GM19240 (cell line): Measurements from ENCODE around the gene CPHXL2.

Experiments used
- DNase-seq: peaks from one replicate; pipeline ENCODE4 v3.0.0; 2011; ENCODE audit warnings: low spot score; ENCODE audit not compliant: insufficient read length

CPHXL2 gene

DNA sequence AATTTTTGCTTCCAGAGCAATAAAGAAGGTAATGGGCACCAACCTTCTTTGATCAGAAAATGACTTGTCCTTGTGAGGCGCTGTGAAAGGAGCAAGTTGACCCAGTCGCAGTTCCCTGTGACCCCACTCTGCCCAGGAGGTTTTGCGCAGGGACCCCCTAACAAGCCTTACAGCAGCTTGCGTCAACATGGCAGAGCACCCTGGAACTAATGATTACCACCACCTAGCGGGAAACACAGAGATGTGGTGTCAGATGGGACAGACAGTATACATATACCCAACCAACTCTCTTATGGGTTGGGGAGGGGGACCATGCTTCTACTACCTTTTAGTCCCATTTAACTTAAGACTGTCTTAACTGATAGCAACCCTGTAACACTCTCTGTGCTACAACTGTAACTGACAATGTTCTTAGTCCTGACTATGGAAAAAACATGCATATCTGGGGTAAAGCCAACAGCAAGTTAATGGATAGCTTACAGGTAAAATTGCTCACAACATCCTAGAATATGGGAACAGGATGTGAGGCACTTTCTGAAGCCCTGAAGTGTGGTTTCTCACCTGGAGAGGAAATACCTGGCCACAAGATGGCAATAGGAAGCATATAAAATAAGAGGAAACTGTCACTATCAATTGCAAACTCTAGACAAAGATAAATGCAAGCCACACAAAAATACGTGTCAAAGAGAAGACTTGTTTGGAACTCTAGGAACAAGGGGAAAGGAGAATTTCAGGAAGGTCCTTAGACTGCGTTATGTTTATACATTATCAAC lies 32.4 kb downstream of the CPHXL2 start:
- no peak for DNase-seq

DNA sequence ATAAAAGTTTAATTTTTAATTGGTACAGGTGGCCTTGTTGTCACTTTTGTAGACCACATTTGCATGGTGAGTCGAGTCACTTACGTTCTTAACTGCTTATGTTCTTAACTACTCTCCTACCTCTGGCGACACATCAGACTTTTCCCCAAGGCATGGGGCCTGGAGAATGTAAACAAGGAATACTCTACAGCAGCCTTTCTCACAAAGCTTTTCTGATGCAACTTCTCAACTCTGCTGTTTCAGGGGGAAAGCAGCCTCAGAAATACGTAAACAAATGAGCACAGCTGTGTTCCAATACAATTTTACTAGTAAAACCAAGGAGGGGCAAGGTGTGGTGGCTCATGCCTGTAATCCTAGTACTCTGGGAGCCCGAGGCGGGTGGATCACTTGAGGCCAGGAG lies 36.2 kb downstream of the CPHXL2 start:
- DNase-seq, result no peak

DNA sequence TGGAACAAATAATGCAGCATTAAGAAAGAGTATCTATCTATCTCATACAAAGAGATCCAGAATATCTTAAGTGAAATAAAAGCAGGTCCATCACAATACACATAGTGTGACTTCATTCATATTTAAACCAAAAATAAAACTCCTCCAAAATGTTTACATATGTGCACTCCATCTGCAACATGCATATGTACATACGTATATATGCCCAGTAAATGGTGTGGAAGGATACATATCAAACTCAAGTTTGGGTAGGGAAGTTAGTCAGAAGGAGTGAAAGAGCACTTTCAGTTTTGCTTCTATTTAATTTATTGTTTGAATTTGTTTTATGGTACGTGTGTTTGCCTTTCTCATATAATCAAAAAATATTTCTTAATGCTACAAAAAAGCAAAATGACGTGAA lies 41.8 kb downstream of the CPHXL2 start:
- no peak for DNase-seq

DNA sequence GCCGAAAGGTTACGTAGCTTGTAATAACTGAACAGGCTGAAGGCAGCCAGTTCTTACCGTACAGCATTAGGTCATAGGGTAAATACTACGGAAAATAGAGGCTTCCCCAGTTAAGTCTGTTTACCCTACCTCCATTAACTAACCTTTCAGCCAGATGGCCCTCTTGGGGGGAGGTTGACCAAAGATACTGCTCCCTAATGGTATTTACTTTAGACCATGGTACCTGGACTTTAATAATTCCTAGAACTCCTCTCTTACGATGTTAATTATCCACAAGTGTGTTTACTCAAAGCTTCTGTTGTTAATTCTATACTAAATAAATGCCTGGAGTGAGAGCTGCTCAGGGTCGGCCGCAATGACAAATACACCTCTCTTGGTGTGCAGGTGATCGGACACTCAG lies 44.0 kb downstream of the CPHXL2 start:
- DNase-seq, result no peak

DNA sequence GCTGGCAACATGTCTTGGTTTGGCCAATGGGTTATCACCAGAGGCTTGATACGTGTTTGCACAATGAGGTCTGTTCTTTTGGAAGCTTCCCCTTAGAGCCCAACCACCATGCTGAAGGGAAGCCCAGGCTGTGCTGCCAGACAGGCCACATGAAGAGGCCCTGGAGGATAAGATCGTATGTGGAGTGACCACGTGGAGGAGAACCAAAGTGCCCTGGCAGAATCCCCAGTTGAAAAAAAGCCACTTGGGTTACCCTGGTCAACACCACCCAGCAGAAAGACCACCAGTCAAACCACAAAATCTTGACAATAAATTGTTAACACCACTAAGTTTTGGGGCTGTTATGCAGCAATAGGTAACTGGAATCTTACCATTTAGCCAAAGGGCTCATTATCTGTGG lies 46.8 kb downstream of the CPHXL2 start:
- DNase-seq, result no peak

DNA sequence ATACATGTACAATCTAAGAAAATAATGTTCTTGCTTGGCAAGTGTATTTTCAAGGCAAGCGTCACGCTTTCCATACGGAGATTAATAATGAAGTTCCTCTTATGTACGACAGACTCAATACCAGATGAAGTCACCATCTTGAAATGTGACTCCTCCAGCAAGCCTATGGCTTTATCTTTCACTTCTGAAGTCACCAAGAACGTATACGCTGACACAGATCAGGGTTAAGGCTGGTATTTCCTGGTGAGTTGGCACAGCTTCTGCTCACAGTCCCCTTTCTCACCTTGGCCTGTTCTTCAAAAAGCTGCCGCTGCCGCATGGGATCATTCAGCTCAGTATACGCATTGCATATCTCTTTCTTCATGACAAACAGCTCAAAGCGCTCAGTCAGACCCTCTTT lies 47.7 kb downstream of the CPHXL2 start:
- no peak for DNase-seq

DNA sequence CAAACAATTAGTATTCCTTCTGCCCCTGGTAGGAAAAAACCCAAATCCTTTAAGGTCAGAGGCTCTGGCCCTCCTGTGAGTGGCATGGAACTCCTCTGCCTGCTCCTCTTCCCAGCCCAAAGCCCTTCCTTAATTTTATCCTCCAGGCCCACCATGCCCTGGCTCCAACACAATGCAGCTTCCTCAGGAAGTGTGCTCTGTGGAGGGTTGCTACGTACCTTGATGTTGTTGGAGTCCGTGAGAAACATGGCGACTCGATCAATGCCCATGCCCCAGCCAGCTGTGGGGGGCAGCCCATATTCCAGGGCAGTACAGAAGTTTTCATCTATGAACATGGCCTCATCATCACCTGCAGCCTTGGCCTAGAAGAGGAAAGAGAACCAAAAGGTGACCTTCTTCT lies 48.5 kb downstream of the CPHXL2 start:
- no peak for DNase-seq

DNA sequence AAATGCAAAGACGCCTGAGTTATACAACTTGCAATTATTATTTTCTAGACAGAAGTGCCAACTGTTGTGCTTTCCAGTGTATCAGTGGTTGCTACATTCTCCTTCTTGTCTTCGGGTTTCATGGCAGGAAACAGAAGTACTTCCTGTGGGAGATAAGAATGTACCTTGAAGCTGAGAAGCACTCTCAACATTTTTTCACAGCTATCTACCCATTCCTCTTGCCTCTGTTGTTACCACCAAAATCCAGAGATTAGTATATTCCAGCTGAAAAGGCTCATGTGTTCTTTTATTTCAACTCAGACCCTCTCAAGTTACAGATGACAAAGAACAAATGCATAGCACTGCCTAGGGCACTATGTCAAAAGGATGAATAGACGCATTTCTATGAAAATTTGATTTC lies 49.0 kb downstream of the CPHXL2 start:
- DNase-seq, result no peak

DNA sequence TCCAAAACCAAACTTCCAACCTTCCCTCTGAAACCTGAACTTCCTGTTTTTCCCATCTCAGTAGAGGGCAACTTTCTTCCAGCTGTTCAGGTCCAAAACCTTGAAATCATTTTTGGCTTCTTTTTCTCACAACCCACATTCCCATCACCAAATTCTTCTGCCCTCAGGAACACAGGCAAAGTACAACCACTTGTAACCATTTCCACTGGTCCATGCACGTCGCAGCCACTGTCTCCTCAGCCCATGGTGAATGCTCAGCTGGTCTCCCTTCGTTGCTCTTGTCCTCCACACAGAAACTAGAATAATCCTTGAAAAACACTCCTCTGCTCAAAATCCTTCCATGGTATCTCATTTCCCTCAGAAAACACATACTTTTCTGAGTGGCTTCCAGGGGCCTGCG lies 50.0 kb downstream of the CPHXL2 start:
- DNase-seq, result no peak

DNA sequence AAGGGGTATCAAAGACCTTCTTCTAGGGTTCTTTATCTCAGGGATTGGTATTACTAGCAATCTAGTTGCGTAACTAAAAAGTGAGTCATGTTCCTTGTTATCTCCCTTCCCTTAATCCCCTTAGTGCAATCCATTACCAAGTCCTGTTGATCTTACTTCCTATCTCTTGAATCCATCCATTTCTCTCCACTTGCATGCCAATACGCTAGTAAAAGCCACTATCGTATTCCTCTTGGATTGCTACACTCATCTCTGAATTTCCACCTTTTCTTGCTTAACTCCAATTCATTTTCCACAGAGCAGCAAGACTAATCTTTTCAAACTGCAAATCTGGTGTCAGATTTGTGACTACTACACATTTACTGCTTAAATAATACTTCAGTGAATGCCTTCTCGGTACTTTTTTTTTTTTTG lies 51.9 kb downstream of the CPHXL2 start:
- DNase-seq, result no peak

DNA sequence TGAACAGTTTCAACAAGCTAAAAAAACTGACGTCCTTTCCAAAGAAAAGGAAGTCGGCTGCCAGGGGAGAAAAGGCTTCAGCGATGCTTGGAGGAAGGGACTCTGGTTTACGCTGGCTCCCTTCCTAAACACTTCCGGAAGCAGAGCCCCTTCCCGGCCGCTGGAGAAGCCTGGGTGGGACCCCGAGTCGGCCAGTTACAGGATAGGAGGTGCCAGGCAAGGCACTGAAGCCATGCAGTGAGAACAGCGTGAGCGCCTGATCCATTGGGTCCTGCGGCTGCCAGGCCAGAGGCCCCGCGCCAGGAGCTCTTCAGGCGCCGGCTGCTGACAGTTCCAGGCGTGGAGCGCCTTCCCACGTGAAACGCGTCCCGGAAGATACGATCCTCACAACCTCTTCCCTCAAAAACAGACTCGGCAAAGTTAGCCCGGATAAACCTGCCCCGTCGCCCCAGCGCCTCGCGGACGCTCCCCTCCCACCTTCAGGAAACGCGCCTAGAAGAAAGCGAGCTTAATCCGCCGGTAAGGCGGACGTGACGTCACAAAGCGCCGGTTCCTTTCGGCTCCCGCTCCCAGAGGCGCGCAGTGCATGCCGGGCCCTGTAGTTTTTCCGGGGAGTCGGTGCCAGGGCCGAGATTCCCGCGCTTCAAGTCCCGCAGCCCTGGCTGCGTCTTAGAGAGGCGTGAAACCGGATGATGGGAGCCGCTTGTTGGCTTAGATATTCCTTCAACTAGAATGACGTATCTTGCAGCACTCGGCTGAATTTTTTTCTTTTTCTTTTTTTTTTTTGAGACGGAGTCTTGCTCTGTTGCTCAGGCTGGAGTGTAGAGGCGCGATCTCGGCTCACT lies 53.8 kb downstream of the CPHXL2 start, which contains the start of gene ADAT1:
ADAT1 (minus strand) TSS at position 521 of the 845 bp plus-strand sequence. CDS start 2,482 bp downstream, outside the sequence.
- peak; percentile 88 for DNase-seq

DNA sequence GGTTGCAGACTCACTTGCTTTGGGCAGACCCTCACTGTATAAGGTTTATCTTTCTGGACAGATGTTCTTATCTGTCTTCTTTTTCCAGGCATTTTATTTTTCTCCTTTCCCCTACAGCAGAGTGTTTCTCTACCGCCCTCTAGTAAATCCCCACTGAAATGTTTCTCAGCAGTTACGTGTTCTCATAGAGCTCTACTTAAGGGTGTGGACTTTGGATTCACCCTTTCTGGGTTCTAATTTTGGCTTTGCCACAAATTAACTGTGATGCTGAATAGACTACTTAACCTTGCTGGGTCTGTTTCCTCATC lies 55.7 kb downstream of the CPHXL2 start:
- no peak for DNase-seq

DNA sequence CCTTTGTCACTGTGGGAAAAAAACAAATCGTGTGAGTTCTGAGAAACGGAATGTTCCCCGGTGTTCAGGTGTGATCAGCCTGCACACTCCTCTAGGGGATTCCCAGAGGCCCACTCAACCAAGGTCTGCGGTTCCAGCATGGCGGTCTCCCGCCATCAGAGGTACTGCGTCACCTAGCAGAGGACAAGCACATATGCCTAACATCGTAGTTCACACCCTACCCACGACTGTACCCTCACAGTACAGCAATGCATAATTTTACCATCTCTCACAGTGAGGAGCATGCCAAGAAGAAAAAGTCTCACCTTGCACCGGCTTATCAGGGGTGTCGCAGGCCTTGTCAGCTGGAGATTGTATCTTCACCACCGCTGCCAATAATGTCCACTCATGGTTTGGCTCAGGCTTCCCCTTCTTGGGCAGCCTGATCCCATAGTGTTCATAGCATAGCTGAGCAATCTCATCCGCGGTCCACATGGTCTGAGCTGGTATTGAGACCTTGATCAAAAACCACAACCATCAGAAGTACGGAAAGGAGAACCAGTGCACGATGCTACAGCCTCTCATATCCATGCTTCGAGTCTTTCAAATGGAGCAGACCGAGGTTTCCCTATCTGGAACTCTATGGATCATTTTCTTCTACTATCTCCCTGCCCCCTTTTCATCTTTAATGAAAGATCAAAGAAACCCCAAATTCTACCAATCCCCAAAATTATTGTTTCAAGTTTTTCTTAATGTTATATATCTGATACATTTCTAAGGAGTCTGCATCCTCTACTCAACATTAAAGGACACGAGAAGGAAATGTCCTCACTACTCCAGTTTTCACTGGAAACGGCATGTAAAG lies 56.3 kb downstream of the CPHXL2 start:
- no peak for DNase-seq

DNA sequence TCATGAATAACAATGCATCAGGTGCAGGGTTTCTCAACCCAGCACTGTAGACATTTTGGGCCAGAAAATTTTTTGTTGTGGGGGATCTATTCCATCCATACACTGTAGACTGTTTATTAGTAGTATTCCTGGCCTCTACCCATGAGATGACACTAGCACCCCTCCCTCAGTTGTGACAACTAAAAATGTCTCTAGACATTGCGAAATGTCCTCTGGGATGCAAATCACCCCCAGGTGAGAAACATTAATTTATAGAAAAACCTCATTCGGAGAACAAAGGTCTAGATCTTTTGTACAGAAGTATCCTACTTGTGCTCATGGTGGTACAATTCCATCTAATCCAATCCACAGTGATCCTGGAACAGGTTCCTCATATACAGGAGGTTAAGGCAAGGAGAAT lies 58.0 kb downstream of the CPHXL2 start:
- DNase-seq, result no peak

DNA sequence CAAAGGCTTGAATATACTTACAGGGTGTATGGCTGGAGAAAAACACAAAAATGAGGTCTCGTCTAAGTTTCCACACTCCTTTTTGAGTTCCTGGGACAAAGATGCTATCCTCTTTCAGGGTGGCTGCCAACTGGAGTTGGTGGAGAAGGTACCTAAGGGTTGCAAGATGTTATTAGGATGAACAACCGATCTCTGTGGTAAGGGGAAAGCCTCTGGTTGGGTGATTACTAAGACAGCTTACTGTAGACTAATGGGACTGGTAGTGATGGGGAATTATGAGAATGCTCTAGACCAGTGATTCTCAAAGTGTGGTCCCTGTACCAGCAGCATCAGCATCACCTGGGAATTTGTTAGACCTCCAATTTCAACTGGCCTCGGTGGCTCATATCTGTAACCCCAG lies 59.7 kb downstream of the CPHXL2 start:
- no peak for DNase-seq

DNA sequence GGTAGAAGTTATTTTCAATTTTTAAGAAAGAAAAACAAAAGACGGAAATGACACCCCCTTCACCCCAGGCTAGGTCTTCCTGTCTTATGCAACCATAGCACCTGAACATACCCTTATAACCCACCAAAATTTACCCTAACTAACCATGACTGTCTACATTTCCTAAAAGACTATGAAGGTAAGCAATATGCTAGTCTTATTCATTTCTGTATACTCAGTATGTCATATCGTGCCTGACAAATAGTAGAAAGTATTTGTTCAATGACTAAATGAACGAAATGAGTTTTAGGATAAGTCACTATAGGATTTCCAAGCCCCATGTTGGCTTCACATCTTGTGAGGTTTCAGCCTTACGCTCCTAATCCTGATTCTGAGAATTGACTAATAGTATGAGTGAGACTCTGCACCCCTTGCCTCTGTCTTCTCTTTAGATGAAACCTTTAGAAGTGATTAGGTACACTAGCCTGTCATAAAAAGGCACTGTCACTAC lies 60.2 kb downstream of the CPHXL2 start:
- DNase-seq, result no peak

DNA sequence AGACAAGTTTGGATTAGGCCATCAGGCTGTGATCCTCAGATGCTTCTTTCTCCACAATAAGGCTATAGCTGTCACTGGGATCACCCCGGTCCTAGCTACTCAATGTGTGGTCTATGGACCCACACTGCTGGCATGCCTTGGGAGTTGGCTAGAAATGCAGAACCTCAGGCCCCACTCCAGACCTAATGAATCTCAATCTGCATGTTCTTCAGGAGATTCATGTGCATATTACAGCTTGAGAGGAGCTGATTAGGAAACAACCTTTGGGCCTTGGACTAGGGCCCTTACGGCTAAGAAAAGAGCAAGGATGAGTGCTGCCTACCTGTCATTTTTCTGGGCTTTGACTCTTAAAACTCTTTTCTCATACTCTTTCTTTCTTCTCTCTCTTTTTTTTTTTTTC lies 61.2 kb downstream of the CPHXL2 start:
- no peak for DNase-seq

DNA sequence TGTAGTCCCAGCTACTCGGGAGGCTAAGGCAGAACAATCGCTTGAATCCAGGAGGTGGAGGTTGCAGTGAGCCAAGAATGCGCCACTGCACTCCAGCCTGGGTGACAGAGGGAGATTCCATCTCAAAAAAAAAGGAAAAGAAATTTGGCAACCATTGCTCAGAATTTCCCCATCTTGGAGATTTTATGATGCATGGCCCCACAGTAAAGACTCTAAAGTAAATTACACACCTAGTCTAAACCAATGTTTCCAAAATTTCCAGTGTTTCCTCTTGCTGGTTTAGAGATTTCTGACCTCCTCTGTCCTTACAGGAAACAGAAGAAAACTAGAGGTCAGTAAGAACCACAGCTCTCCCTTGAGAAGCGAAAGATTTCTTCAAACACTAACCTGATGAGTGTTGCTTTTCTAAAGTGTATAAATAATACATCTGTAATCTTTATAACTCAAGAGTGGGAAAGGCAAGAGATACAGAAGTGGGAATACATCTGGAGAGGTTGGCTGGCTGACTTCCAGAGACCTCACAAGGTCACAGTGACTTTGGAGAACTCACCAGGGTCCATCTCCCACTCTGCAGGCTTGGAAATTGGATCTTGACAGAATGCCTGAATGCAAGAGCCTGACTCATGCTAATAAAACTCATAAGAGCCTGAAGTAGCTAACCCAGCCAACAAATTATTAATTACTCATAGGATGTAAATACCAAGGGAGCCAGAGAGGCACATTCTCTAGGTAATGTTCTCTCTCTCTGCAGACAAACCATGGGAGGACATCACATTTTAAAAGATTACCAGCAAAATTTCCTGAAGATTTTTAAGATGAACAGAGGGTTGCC lies 62.5 kb downstream of the CPHXL2 start:
- no peak for DNase-seq
